PFSK-1 (cell line): ENCODE measurements around the gene LPCAT3.

Source experiments
- FOXP2 ChIP-seq: optimal IDR thresholded peaks from 2 replicates; pipeline ENCODE3; 2011; ENCODE audit warnings: borderline replicate concordance, control low read depth, inconsistent platforms; ENCODE audit not compliant: insufficient read depth; ENCODE audit errors: extremely low read length, extremely low read depth
- POLR2AphosphoS5 ChIP-seq: IDR thresholded peaks from 2 replicates; pipeline ENCODE4 v1.6.1; 2012; ENCODE audit warnings: low read depth, mild to moderate bottlenecking, control low read depth, low read length, moderate library complexity
- REST ChIP-seq, 2 experiments: IDR thresholded peaks; 2 replicates each; pipeline versions ENCODE4 v1.6.1 to v1.8.0; 2011 to 2012; ENCODE audit warnings: low read depth in 2 of 2, low read length in 2 of 2, control low read depth in 1 of 2, inconsistent platforms in 1 of 2, mild to moderate bottlenecking in 1 of 2, moderate library complexity in 1 of 2; ENCODE audit not compliant: insufficient read depth in 1 of 2
- SIN3A ChIP-seq: IDR thresholded peaks from 2 replicates; pipeline ENCODE4 v1.6.1; 2012; ENCODE audit warnings: mild to moderate bottlenecking, low read length, moderate library complexity, borderline replicate concordance; ENCODE audit not compliant: insufficient read depth
- TAF1 ChIP-seq: IDR thresholded peaks from 2 replicates; pipeline ENCODE4 v1.6.1; 2012; ENCODE audit warnings: low read length, control low read depth, borderline replicate concordance; ENCODE audit not compliant: insufficient read depth

DNA sequence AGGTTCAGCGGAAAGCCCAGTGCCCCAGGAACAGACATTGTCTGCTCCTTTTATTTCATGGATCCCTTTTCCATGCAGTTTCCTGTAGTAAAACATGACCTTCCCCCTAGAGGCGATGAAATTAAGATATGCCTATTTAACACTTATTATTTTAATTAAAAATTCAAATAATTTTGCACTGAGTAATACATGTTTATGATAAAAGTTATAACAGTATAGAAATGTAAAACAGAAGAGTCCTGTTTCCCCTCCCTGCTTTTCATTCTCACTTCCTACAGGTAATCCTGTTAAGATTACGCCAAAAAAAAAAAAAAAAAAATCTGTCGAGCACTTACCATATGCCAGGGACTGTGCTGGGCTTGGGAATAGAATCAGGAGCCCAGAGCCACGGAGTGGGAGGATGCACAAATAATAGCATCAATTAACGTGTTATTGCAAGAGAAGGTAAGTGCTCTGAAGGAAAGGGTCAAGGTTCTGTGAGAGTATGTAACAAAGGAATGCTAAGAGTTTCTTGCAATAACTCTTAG lies 830 bp upstream of the LPCAT3 start:
- no peak for TF ChIP-seq SIN3A
- TF ChIP-seq TAF1 = no peak
- no peak for TF ChIP-seq POLR2AphosphoS5
- no peak for TF ChIP-seq REST (IDR thresholded peaks at IDR 0.05; ENCODE audit: insufficient read depth in 1 of 2, low read depth in 2 of 2, low read length in 2 of 2)
- no peak for TF ChIP-seq FOXP2
